Measurements from ENCODE around the gene SYK. TPM values are rescaled to one million over a fixed set of nuclear protein-coding genes. Genes with fewer than 3 reads are reported as not detected.

Gene SYK
- total and polyA plus RNA-seq, 2 donors (not counting 1 experiment from before 2014, with no cell fraction given), result not detected

DNA sequence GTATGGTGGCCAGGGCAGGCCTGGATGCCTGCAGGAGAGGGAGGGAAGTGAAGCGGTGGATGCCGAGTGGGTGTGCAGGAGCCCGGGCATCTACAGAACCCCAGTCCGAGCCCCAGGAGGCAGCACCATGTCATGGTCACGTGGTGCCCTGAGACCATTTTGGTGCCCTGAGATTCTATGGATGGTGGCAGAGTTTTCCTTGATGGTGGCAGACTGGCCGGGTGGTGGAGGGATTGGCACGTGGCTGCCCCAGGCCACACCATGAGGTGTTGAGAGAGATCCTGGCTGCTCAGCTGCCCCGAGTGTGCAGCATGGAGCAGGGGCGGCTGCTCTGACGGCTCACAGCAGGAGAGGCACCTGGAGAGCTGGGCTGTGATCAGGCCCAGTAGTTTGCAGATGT lies 52.3 kb downstream of the SYK start:
- Histone ChIP-seq H3K27me3 (ENCODE audit: control insufficient read depth, insufficient read depth, low read length) (no peaks in the 10 kb centered on the region), H3K4me2 (ENCODE audit: extremely low read depth, insufficient read depth, low read length) (no peak overlapping the region), H3K9me3 (ENCODE audit: control insufficient read depth, insufficient read depth, low read depth, low read length) (no peaks in the 10 kb centered on the region), H2AFZ (ENCODE audit: low read length) (no peak overlapping the region), H4K20me1 (ENCODE audit: control insufficient read depth, extremely low read depth, insufficient read depth, low read length) (no peaks in the 10 kb centered on the region), H3K4me1 (ENCODE audit: control insufficient read depth, extremely low read depth, insufficient read depth, low read length) (no peaks in the 10 kb centered on the region), H3K4me3 (replicated peaks in 1 of 4; ENCODE audit: control extremely low read depth in 1 of 4, insufficient read depth in 1 of 4, low read depth in 3 of 4, low read length in 4 of 4) (no peak overlapping the region), H3K9ac (ENCODE audit: insufficient read depth, low read length) (no peak overlapping the region), H3K79me2 (ENCODE audit: control insufficient read depth, insufficient read depth, low read length) (no peaks in the 10 kb centered on the region), H3K36me3 (ENCODE audit: control insufficient read depth, insufficient read depth, low read length) (no peaks in the 10 kb centered on the region), H3K27ac (ENCODE audit: insufficient read depth, low read length) (no peak overlapping the region)
- DNase-seq (ENCODE audit: low read depth in 2 of 2), result no peak
- TF ChIP-seq, protein P1, sequence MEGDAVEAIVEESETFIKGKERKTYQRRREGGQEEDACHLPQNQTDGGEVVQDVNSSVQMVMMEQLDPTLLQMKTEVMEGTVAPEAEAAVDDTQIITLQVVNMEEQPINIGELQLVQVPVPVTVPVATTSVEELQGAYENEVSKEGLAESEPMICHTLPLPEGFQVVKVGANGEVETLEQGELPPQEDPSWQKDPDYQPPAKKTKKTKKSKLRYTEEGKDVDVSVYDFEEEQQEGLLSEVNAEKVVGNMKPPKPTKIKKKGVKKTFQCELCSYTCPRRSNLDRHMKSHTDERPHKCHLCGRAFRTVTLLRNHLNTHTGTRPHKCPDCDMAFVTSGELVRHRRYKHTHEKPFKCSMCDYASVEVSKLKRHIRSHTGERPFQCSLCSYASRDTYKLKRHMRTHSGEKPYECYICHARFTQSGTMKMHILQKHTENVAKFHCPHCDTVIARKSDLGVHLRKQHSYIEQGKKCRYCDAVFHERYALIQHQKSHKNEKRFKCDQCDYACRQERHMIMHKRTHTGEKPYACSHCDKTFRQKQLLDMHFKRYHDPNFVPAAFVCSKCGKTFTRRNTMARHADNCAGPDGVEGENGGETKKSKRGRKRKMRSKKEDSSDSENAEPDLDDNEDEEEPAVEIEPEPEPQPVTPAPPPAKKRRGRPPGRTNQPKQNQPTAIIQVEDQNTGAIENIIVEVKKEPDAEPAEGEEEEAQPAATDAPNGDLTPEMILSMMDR (conservative IDR thresholded peaks at IDR 0.05 in 1 of 2, IDR thresholded peaks at IDR 0.05 in 1 of 2; ENCODE audit: low read depth in 1 of 2, low read length in 2 of 2), result no peak

DNA sequence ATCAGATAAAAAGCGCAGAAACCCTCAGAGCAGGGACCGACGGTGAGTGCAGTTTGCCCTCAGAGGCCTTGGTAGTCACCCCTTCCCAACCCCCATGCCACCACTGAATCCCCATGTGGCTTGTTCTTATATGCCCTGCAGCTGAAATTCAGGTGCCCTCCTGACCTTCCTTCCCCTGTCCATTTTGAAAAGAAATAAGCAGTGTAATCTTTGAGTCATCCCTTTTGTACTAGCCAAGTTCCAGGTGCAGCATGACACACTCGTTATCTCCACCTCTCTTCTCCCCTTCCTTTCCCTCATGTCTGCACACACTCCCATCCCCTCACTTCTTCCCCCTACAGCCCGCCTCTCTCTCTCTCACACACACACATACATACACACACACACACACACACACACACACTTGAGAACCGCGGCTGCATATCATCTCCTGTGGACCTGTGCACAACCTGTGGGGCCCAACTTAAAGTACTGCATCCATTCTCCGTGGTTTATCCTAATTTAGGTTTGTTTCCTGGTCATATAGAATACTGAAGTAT lies 53.1 kb downstream of the SYK start:
- no peaks in the 10 kb centered on the region for H3K79me2 ChIP-seq (ENCODE audit: control insufficient read depth, insufficient read depth, low read length)
- no peak overlapping the region for H3K4me3 ChIP-seq (replicated peaks in 1 of 4; ENCODE audit: control extremely low read depth in 1 of 4, insufficient read depth in 1 of 4, low read depth in 3 of 4, low read length in 4 of 4)
- TF ChIP-seq, protein P1 (conservative IDR thresholded peaks at IDR 0.05 in 1 of 2, IDR thresholded peaks at IDR 0.05 in 1 of 2; ENCODE audit: low read depth in 1 of 2, low read length in 2 of 2), result no peak
- no peak for TF ChIP-seq EZH2 (IDR thresholded peaks at IDR 0.05; ENCODE audit: low read length, missing control alignments)

DNA sequence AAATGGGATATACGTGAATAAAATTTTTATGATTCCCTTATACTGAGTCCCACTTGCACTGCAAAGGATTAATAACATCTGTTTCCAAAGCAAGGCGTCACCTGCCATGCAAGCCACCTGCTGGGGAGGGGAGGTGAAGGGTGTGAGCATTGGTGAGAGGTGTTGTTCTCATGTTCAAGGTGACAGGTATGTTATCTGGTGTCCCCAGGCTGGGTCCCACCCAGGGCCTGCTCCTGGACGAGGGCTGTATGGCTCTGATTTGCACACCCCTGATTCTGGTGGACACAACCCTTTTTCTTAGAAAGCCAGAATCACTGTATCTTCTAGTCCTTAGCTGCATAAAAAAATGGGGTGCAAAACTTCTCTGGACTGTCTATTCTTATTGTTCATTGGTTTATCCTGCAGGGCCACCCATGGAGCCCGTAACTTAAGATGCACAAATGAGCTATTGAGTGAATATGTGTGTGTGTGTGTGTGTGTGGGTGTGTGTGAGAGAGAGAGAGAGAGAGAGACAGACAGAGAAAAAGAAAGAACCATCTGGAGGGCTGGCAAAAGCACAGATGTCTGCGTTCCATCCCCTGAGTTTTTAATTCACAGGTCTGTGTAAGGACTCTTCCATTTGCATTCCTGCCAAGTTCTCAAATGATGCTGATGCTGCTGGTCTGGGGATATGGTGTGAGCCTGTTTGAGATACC lies 53.7 kb downstream of the SYK start:
- no peak for DNase-seq (ENCODE audit: low read depth in 2 of 2)
- Histone ChIP-seq H2AFZ (ENCODE audit: low read length) (no peak overlapping the region), H3K4me1 (ENCODE audit: control insufficient read depth, extremely low read depth, insufficient read depth, low read length) (no peaks in the 10 kb centered on the region), H3K27me3 (ENCODE audit: control insufficient read depth, insufficient read depth, low read length) (no peaks in the 10 kb centered on the region), H3K79me2 (ENCODE audit: control insufficient read depth, insufficient read depth, low read length) (no peaks in the 10 kb centered on the region), H4K20me1 (ENCODE audit: control insufficient read depth, extremely low read depth, insufficient read depth, low read length) (no peaks in the 10 kb centered on the region), H3K9me3 (ENCODE audit: control insufficient read depth, insufficient read depth, low read depth, low read length) (no peaks in the 10 kb centered on the region), H3K4me3 (replicated peaks in 1 of 4; ENCODE audit: control extremely low read depth in 1 of 4, insufficient read depth in 1 of 4, low read depth in 3 of 4, low read length in 4 of 4) (no peak overlapping the region), H3K36me3 (ENCODE audit: control insufficient read depth, insufficient read depth, low read length) (no peaks in the 10 kb centered on the region), H3K4me2 (ENCODE audit: extremely low read depth, insufficient read depth, low read length) (no peak overlapping the region), H3K9ac (ENCODE audit: insufficient read depth, low read length) (no peak overlapping the region), H3K27ac (ENCODE audit: insufficient read depth, low read length) (no peak overlapping the region)
- no peak for TF ChIP-seq EZH2 (IDR thresholded peaks at IDR 0.05; ENCODE audit: low read length, missing control alignments)
- TF ChIP-seq, protein P1 (conservative IDR thresholded peaks at IDR 0.05 in 1 of 2, IDR thresholded peaks at IDR 0.05 in 1 of 2; ENCODE audit: low read depth in 1 of 2, low read length in 2 of 2), result no peak

More for the DNA sequence above, 53.1 kb downstream of the SYK start:
- Histone ChIP-seq H3K4me2 (ENCODE audit: extremely low read depth, insufficient read depth, low read length) (no peak overlapping the region), H4K20me1 (ENCODE audit: control insufficient read depth, extremely low read depth, insufficient read depth, low read length) (no peaks in the 10 kb centered on the region), H3K27me3 (ENCODE audit: control insufficient read depth, insufficient read depth, low read length) (no peaks in the 10 kb centered on the region), H2AFZ (ENCODE audit: low read length) (no peak overlapping the region), H3K4me1 (ENCODE audit: control insufficient read depth, extremely low read depth, insufficient read depth, low read length) (no peaks in the 10 kb centered on the region), H3K27ac (ENCODE audit: insufficient read depth, low read length) (no peak overlapping the region), H3K36me3 (ENCODE audit: control insufficient read depth, insufficient read depth, low read length) (no peaks in the 10 kb centered on the region), H3K9ac (ENCODE audit: insufficient read depth, low read length) (no peak overlapping the region), H3K9me3 (ENCODE audit: control insufficient read depth, insufficient read depth, low read depth, low read length) (no peaks in the 10 kb centered on the region)
- no peak for DNase-seq (ENCODE audit: low read depth in 2 of 2)
